Measurements from ENCODE around the gene SEC24C.
"Not testable (repeated sequence)": the region's sequence is repeated elsewhere in the genome, so short reads cannot be mapped to it uniquely, and the experiment has no call there.

SEC24C gene

GRCh38 chr10:73772281-73773151 is 28.3 kb downstream of the SEC24C start:
- peak; percentile 56 to 76 for DNase-seq (ENCODE audit: low read depth in 2 of 2)

GRCh38 chr10:73773152-73773879 is 29.1 kb downstream of the SEC24C start:
- DNase-seq (ENCODE audit: low read depth in 2 of 2) = peak in 1 of 2 donors; percentile 17

GRCh38 chr10:73774637-73775036 is 30.5 kb downstream of the SEC24C start:
- no peak for DNase-seq (ENCODE audit: low read depth in 2 of 2)

- DNase-seq (ENCODE audit: low read depth in 2 of 2) = no peak
Measured at GRCh38 chr10:73779018-73779417, 34.8 kb downstream of the SEC24C start.

GRCh38 chr10:73779539-73780197 is 35.5 kb downstream of the SEC24C start:
- no peak for DNase-seq (ENCODE audit: low read depth in 2 of 2)

- no peak for DNase-seq (ENCODE audit: low read depth in 2 of 2)
Measured at GRCh38 chr10:73780301-73780700, 36.1 kb downstream of the SEC24C start.

- no peak for DNase-seq (ENCODE audit: low read depth in 2 of 2)
Measured at GRCh38 chr10:73780966-73781365, 36.8 kb downstream of the SEC24C start.

- DNase-seq (ENCODE audit: low read depth in 2 of 2) = no peak
Measured at GRCh38 chr10:73781548-73781878, 37.3 kb downstream of the SEC24C start.

- DNase-seq (ENCODE audit: low read depth in 2 of 2) = peak; percentile 86 to 94
Measured at GRCh38 chr10:73781879-73782748, 37.9 kb downstream of the SEC24C start, which contains the start of gene CHCHD1. TSS of gene CHCHD1 (plus strand) at chr10:73782048. CDS start at chr10:73782076, 28 bp downstream.

- no peak for DNase-seq (ENCODE audit: low read depth in 2 of 2)
Measured at GRCh38 chr10:73782749-73783085, 38.5 kb downstream of the SEC24C start.

GRCh38 chr10:73785211-73785720 is 41.1 kb downstream of the SEC24C start, which contains the start of gene ZSWIM8:
TSS of gene ZSWIM8 (plus strand) at chr10:73785606. CDS start at chr10:73785879, 273 bp downstream.
- peak; percentile 70 for DNase-seq (ENCODE audit: low read depth in 2 of 2)

- no peak for DNase-seq (ENCODE audit: low read depth in 2 of 2)
Measured at GRCh38 chr10:73785721-73786511, 41.7 kb downstream of the SEC24C start.

GRCh38 chr10:73786512-73786885 is 42.3 kb downstream of the SEC24C start:
- no peak for DNase-seq (ENCODE audit: low read depth in 2 of 2)

- DNase-seq (ENCODE audit: low read depth in 2 of 2) = not testable (repeated sequence)
Measured at GRCh38 chr10:73787031-73787800, 43.0 kb downstream of the SEC24C start.

GRCh38 chr10:73788864-73789658 is 44.9 kb downstream of the SEC24C start:
- DNase-seq (ENCODE audit: low read depth in 2 of 2) = no peak

- no peak for DNase-seq (ENCODE audit: low read depth in 2 of 2)
Measured at GRCh38 chr10:73789659-73790055, 45.5 kb downstream of the SEC24C start.

- no peak for DNase-seq (ENCODE audit: low read depth in 2 of 2)
Measured at GRCh38 chr10:73790886-73791625, 46.9 kb downstream of the SEC24C start.

- no peak for DNase-seq (ENCODE audit: low read depth in 2 of 2)
Measured at GRCh38 chr10:73791871-73792400, 47.8 kb downstream of the SEC24C start.

All from activated CD4-positive, alpha-beta T cell treated with anti-CD3 and anti-CD28 coated beads for 24 hours (primary cell).